ENCODE data around the gene PDCD5.
"Not testable (repeated sequence)": the region's sequence is repeated elsewhere in the genome, so short reads cannot be mapped to it uniquely, and the experiment has no call there.

The PDCD5 gene

GRCh38 chr19:32576790-32577189 is 4.2 kb upstream of the PDCD5 start:
- Histone ChIP-seq H3K79me2 (peaks cover 2% of the 10 kb centered on the region), H3K36me3 (ENCODE audit: control insufficient read depth, insufficient read depth, low read length) (no peaks in the 10 kb centered on the region), H3K27me3 (ENCODE audit: control insufficient read depth, insufficient read depth, low read length) (no peaks in the 10 kb centered on the region)

DNA sequence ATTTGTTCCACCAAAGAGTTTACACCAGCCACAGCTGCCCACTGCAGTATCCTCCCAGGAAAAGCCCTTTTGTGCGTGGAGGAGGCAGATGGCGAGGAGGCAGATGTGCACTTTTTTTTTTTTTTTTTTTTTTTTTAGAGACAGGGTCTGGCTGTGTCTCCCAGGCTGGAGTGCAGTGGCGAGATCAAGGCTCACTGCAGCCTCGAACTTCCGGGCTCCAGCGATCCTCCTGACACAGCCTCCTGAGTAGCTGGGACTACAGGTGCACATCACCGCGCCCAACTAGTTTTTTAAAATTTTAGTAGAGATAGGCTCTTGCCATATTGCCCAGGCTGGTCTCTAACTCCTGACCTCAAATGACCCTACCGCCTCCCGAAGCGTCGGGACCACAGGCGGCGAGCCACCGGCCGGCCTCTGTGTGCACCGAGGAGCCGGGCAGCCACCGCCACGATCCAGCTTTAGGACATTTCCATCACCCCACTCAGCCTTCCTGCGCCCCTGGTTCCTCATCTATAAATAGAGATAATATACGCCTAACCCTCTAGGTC is 563 bp upstream of the PDCD5 start:
- Histone ChIP-seq H3K79me2 (peaks cover 3% of the 10 kb centered on the region), H3K9me3 (ENCODE audit: control insufficient read depth, low read length) (no peaks in the 10 kb centered on the region)

More at GRCh38 chr19:32576790-32577189, 4.2 kb upstream of the PDCD5 start:
- Histone ChIP-seq H3K4me3 (ENCODE audit: low read depth, low read length) (no peak overlapping the region), H3K4me1 (no peaks in the 10 kb centered on the region), H3K4me2 (ENCODE audit: low read length) (no peak overlapping the region), H3K9ac (no peak overlapping the region), H2AFZ (no peak overlapping the region), H3K27ac (no peak overlapping the region), H3K9me3 (ENCODE audit: control insufficient read depth, low read length) (no peaks in the 10 kb centered on the region)
- TF ChIP-seq, protein P1, sequence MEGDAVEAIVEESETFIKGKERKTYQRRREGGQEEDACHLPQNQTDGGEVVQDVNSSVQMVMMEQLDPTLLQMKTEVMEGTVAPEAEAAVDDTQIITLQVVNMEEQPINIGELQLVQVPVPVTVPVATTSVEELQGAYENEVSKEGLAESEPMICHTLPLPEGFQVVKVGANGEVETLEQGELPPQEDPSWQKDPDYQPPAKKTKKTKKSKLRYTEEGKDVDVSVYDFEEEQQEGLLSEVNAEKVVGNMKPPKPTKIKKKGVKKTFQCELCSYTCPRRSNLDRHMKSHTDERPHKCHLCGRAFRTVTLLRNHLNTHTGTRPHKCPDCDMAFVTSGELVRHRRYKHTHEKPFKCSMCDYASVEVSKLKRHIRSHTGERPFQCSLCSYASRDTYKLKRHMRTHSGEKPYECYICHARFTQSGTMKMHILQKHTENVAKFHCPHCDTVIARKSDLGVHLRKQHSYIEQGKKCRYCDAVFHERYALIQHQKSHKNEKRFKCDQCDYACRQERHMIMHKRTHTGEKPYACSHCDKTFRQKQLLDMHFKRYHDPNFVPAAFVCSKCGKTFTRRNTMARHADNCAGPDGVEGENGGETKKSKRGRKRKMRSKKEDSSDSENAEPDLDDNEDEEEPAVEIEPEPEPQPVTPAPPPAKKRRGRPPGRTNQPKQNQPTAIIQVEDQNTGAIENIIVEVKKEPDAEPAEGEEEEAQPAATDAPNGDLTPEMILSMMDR (IDR thresholded peaks at IDR 0.05): no peak

DNA sequence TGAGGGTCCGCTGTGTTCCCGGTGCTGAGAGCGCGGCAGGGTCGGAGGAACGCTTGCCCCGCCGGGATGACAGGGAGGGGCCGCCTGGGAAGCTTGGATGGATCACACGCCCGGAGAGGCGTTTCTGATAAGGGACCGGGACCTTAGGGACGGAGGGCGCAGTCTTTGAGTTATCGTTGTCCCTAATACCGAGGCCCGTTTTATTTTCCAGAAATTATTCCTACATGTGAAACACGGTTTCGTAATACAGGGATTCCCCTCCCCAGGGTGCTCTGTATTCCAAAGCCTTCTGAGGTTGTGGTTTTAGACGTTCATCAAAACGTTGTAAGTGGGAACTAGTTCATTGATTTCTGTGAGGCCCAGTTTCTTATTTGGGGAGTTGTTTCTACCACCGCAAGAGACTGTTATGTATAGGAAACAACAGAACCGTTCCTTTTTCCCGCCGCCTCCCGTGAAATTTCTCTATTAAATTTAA is 752 bp downstream of the PDCD5 start:
- H3K79me2 ChIP-seq: peaks cover 3% of the 10 kb centered on the region
- H3K27ac ChIP-seq: peak overlapping the region; percentile 21
- peak overlapping the region; percentile 81 for H3K4me3 ChIP-seq (ENCODE audit: low read depth, low read length)
- H2AFZ ChIP-seq: peak overlapping the region; percentile 86
- no peaks in the 10 kb centered on the region for H3K4me1 ChIP-seq
- TF ChIP-seq, protein P1 (IDR thresholded peaks at IDR 0.05): no peak
- H3K36me3 ChIP-seq (ENCODE audit: control insufficient read depth, insufficient read depth, low read length): no peaks in the 10 kb centered on the region
- H3K27me3 ChIP-seq (ENCODE audit: control insufficient read depth, insufficient read depth, low read length): no peaks in the 10 kb centered on the region
- H3K9ac ChIP-seq: peak overlapping the region; percentile 3
- no peaks in the 10 kb centered on the region for H3K9me3 ChIP-seq (ENCODE audit: control insufficient read depth, low read length)
- H3K4me2 ChIP-seq (ENCODE audit: low read length): peak overlapping the region; percentile 92

More for the DNA sequence above, 563 bp upstream of the PDCD5 start:
- Histone ChIP-seq H3K9ac (no peak overlapping the region), H3K27ac (no peak overlapping the region), H3K27me3 (ENCODE audit: control insufficient read depth, insufficient read depth, low read length) (no peaks in the 10 kb centered on the region), H3K4me2 (ENCODE audit: low read length) (peak overlapping the region; percentile 93), H3K36me3 (ENCODE audit: control insufficient read depth, insufficient read depth, low read length) (no peaks in the 10 kb centered on the region), H3K4me1 (no peaks in the 10 kb centered on the region), H3K4me3 (ENCODE audit: low read depth, low read length) (peak overlapping the region; percentile 81), H2AFZ (peak overlapping the region; percentile 86)
- TF ChIP-seq, protein P1 (IDR thresholded peaks at IDR 0.05): no peak

GRCh38 chr19:32587747-32588504 is 6.9 kb downstream of the PDCD5 start:
- not testable (repeated sequence) for H3K27me3 ChIP-seq (ENCODE audit: control insufficient read depth, insufficient read depth, low read length); H3K9me3 ChIP-seq (ENCODE audit: control insufficient read depth, low read length); H3K9ac ChIP-seq; H3K36me3 ChIP-seq (ENCODE audit: control insufficient read depth, insufficient read depth, low read length); H3K4me1 ChIP-seq; H3K4me2 ChIP-seq (ENCODE audit: low read length); H3K79me2 ChIP-seq; H2AFZ ChIP-seq; H3K27ac ChIP-seq; H3K4me3 ChIP-seq (ENCODE audit: low read depth, low read length)

GRCh38 chr19:32594021-32594420 is 13.0 kb downstream of the PDCD5 start:
- Histone ChIP-seq H3K27me3 (ENCODE audit: control insufficient read depth, insufficient read depth, low read length) (no peaks in the 10 kb centered on the region), H3K9me3 (ENCODE audit: control insufficient read depth, low read length) (no peaks in the 10 kb centered on the region), H3K79me2 (peaks cover 2% of the 10 kb centered on the region), H3K36me3 (ENCODE audit: control insufficient read depth, insufficient read depth, low read length) (no peaks in the 10 kb centered on the region), H3K4me1 (no peaks in the 10 kb centered on the region), H3K4me2 (ENCODE audit: low read length) (no peak overlapping the region), H3K9ac (no peak overlapping the region), H3K4me3 (ENCODE audit: low read depth, low read length) (no peak overlapping the region), H3K27ac (no peak overlapping the region), H2AFZ (no peak overlapping the region)
- TF ChIP-seq, protein P1 (IDR thresholded peaks at IDR 0.05): no peak

All from parathyroid adenoma (tissue), 2 donors.